SJSA1 (cell line): ENCODE measurements around the gene ABCF2. TPM values are rescaled to one million over a fixed set of nuclear protein-coding genes. Genes with fewer than 3 reads are reported as not detected.

Experiments used
- DNase-seq, 2 experiments: peaks; one replicate each; pipeline ENCODE4 v3.0.0-alpha.2; 2015 to 2020; ENCODE audit warnings: low spot score in 2 of 2, low read depth in 1 of 2
- H3K27ac ChIP-seq: fragments of 250-450 bp; sonication (Bioruptor Pico); 2 replicates; pipeline ENCODE4 v1.5.1; 2020; ENCODE audit warnings: mild to moderate bottlenecking, moderate library complexity
- H3K27me3 ChIP-seq: fragments of 250-450 bp; sonication (Bioruptor Pico); replicated peaks from 2 replicates; pipeline ENCODE4 v1.5.1; 2020; ENCODE audit warnings: mild to moderate bottlenecking, moderate library complexity
- H3K36me3 ChIP-seq: fragments of 250-450 bp; sonication (Bioruptor Pico); 2 replicates; pipeline ENCODE4 v1.5.1; 2020; ENCODE audit warnings: mild to moderate bottlenecking
- H3K4me1 ChIP-seq: fragments of 250-450 bp; sonication (Bioruptor Pico); replicated peaks from 2 replicates; pipeline ENCODE4 v1.6.1; 2021; ENCODE audit warnings: mild to moderate bottlenecking
- H3K4me3 ChIP-seq: fragments of 250-450 bp; sonication (Bioruptor Pico); 2 replicates; pipeline ENCODE4 v1.5.1; 2020; ENCODE audit warnings: mild to moderate bottlenecking
- H3K9me3 ChIP-seq: fragments of 250-450 bp; sonication (Bioruptor Pico); replicated peaks from 2 replicates; pipeline ENCODE4 v1.5.1; 2020; ENCODE audit warnings: mild to moderate bottlenecking
- total RNA-seq: library from RNA; depleted of rRNA; stranded (reverse); fragments of >200 nt; shearing (Covaris generic); gene quantifications from 2 replicates; pipeline ENCODE4 v1.2.3, GENCODE V29; 2014

The ABCF2 gene
- total RNA-seq, 1 experiment from 2014 or later: 72.6 TPM

DNA sequence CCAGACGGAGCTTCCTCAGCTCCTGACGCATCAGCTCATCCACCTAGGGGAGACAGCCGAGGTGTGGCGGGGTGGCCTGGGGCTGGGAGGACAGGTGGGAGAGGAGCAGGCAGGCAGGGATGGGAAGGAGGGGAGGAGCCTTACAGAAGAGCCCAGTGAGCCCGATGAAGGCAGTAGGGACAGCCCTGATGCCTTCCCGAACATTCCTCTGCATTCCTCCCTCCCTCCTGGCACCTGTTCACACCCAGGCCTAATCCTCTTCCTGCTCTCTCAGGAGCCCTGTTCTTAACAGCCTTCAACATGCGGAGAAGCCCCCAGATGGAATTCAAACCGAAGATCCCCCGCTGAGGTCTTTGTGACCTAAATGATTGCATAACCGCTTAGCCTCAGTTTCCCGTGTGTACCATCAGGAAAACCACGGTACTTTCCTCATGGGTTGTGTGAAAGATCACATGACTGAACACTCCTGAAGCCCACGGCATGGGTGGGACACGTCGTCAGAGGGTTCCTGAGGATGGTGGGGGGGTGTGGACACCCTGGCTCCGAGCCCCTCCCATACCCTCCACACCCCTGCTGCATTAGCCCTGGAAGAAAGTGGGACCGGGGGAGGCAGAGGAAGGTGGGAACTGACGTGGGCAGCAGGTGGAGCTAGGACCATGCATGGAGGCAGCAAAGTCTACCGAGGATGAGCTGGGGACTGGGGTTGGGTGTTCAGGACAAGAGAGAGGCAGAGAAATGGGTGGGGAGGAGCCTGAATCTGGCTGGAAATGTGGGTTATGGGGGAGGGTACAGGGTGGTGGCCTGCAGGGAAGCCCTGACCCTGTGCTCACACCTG lies 31.2 kb downstream of the ABCF2 start:
- no peak overlapping the region for H3K4me3 ChIP-seq
- no peak for DNase-seq
- H3K27ac ChIP-seq: no peak overlapping the region
- peaks cover 44% of the 10 kb centered on the region for H3K27me3 ChIP-seq
- no peaks in the 10 kb centered on the region for H3K36me3 ChIP-seq
- no peaks in the 10 kb centered on the region for H3K9me3 ChIP-seq
- no peaks in the 10 kb centered on the region for H3K4me1 ChIP-seq

- Histone ChIP-seq H3K4me3 (no peak overlapping the region), H3K27me3 (peaks cover 55% of the 10 kb centered on the region), H3K9me3 (no peaks in the 10 kb centered on the region), H3K27ac (no peak overlapping the region), H3K4me1 (no peaks in the 10 kb centered on the region), H3K36me3 (no peaks in the 10 kb centered on the region)
- DNase-seq: no peak
These were observed 32.8 kb downstream of the ABCF2 start for GRCh38 chr7:151194188-151194587.

GRCh38 chr7:151193203-151193978 lies 33.6 kb downstream of the ABCF2 start:
- Histone ChIP-seq H3K27me3 (peaks cover 59% of the 10 kb centered on the region), H3K36me3 (no peaks in the 10 kb centered on the region), H3K9me3 (no peaks in the 10 kb centered on the region), H3K4me3 (no peak overlapping the region), H3K27ac (no peak overlapping the region), H3K4me1 (no peaks in the 10 kb centered on the region)
- no peak for DNase-seq

DNA sequence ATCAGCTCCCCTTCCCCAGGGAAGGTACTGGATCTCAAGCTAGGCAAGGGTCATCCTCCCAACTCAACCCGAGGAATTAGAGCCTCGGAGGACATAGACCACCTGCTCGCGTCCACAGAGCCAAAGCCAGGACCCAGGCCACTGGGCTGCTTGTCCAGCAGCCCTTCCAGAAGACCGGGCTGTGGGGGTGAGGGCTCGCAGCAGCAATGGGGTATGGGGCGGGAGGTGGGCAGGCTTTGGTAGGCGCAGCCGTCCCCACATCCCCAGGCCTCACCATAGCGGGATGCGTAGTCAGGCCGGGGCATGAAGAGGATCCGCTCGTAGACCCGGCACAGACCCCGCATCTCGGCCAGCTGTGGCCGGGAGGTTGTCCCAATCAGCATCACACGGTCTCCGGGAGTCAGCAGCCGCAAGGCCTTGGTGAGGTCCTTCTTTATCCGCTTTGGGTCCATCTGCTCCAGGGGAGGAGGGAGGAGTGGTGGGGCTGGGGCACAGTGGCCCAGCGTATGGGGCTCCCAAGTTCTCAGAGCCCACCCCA lies 34.9 kb downstream of the ABCF2 start:
- Histone ChIP-seq H3K27ac (no peak overlapping the region), H3K36me3 (no peaks in the 10 kb centered on the region), H3K4me1 (no peaks in the 10 kb centered on the region), H3K27me3 (peaks cover 54% of the 10 kb centered on the region), H3K4me3 (no peak overlapping the region), H3K9me3 (no peaks in the 10 kb centered on the region)
- DNase-seq: no peak

- no peak for DNase-seq
- Histone ChIP-seq H3K27ac (no peak overlapping the region), H3K4me1 (no peaks in the 10 kb centered on the region), H3K36me3 (no peaks in the 10 kb centered on the region), H3K27me3 (peaks cover 49% of the 10 kb centered on the region), H3K9me3 (no peaks in the 10 kb centered on the region), H3K4me3 (no peak overlapping the region)
These were observed 35.5 kb downstream of the ABCF2 start for GRCh38 chr7:151191544-151191943.

DNA sequence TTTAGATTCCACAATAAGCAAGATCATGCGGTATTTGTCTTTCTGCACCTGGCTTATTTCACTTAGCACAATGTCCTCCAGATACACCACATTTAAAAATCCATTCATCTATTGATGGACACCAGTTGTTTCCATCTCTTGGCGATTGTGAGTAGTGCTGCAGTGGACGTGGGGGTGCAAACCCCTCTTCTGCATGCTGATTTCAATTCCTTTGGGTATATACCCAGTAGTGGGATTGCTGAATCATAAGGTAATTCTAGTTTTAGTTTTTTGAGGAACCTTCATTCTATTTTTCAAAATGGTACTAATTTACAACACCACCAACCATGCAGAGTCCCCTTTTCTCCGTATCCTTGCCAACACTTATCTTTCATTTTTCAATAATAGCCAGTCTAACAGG lies 38.0 kb downstream of the ABCF2 start:
- no peaks in the 10 kb centered on the region for H3K36me3 ChIP-seq
- H3K4me1 ChIP-seq: no peaks in the 10 kb centered on the region
- no peak overlapping the region for H3K4me3 ChIP-seq
- H3K27me3 ChIP-seq: peaks cover 30% of the 10 kb centered on the region
- no peaks in the 10 kb centered on the region for H3K9me3 ChIP-seq
- no peak overlapping the region for H3K27ac ChIP-seq
- no peak for DNase-seq

DNA sequence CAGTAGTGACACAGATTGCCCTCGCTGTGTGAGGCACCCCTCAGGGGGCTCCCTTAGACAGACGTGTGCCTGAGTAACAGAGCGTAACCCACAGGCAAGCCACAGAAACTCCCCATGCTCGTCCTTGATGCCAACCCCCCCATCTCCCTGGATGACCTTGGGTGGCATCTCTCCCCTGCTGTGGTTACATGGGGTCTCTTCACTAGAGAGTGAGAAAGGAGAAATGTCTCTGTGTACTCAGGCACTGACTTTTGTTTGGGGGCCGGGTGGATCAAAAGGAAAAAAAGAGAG lies 38.8 kb downstream of the ABCF2 start:
- Histone ChIP-seq H3K4me1 (no peaks in the 10 kb centered on the region), H3K27ac (no peak overlapping the region), H3K36me3 (no peaks in the 10 kb centered on the region), H3K9me3 (no peaks in the 10 kb centered on the region), H3K27me3 (peaks cover 34% of the 10 kb centered on the region), H3K4me3 (no peak overlapping the region)
- DNase-seq: no peak

DNA sequence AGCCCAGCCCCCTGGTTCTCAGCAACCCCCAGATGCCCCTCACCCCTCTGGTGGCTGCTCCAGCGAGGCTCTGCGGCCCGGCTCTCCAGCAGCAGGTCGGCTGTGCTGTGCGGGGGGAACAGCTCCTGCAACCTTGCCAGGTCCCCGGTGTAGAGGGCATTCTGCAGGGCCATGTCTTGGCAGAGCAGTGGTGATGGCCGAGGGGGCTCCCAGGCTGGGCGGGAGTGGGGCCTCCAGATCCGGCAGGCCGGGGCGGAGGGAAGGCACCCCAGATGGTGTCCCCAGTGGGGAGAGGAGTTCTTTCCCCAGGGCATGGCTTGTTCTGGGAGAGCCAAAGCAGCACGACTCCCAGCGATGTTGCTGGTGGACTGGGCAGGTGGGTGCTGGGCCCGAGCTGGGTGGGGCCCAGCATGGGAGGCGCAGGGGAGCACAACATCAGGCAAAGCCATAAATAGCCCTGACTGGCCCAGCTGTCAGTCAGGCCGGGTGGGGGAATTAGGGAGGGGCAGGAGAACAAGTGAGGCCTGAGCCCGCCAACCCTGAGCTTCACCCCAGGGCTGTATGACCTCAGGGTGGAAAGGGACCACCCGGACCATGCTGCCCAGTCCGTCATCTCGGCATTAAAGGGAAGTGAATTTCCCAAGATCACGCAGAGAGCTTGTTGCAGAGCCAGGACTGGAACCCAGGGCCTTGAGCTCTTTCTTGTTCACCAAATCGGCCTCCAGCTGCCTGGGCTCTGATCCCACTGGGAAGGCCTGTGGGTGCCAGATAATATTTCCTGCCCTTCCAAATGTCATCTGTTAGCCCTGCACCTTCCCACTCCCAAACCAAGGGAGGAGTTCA lies 39.4 kb downstream of the ABCF2 start:
- H3K4me3 ChIP-seq: no peak overlapping the region
- no peaks in the 10 kb centered on the region for H3K9me3 ChIP-seq
- H3K4me1 ChIP-seq: no peaks in the 10 kb centered on the region
- DNase-seq: no peak
- no peaks in the 10 kb centered on the region for H3K36me3 ChIP-seq
- H3K27ac ChIP-seq: no peak overlapping the region
- peaks cover 34% of the 10 kb centered on the region for H3K27me3 ChIP-seq

DNA sequence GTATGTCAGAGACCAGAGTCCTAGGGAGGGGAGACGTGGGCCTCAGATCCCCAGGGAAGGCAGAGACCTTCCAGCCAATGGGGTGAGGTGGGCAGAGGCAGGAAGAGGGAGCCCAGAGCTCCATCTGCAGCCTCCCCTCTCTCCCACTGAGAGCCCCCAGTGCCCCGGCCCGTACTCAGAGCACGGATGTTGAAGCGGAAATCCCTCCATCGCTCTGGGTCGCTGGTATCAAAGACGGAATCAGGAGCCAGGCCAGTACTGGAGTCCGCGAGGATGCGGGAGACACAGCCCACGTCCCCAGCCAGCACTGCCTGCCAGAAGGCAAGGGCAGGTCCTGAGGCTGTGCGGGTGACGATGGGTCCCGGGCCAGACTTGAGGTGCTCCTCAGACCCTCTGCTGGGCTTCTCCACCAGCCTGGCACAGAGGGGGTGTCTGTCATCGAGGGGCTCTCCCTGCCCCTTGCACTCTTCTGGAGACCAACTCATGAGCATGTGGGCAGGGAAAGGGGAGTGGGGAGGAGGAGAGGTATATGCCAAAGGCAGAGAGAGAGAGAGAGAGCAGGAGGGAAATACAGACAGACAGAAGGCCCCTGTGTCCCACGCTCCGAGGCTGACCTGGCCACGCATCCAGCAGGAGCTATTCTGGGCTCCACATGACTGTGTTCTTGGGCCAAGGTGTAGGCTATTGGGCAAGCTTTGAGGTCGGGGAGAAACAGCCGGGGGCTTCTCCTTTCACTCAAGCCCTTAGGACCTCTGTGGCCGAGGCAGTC lies 40.2 kb downstream of the ABCF2 start, which contains the start of gene ASB10:
Gene ASB10, minus strand, starts transcription at position 611 of the 769 bp plus-strand sequence. Its CDS starts 120 bp downstream, at position 491.
- Histone ChIP-seq H3K27me3 (peaks cover 36% of the 10 kb centered on the region), H3K4me3 (no peak within 1 kb of the TSS), H3K9me3 (no peaks in the 10 kb centered on the region), H3K36me3 (no peaks in the 10 kb centered on the region), H3K4me1 (no peaks in the 10 kb centered on the region), H3K27ac (no peak within 1 kb of the TSS)
- DNase-seq: no peak

DNA sequence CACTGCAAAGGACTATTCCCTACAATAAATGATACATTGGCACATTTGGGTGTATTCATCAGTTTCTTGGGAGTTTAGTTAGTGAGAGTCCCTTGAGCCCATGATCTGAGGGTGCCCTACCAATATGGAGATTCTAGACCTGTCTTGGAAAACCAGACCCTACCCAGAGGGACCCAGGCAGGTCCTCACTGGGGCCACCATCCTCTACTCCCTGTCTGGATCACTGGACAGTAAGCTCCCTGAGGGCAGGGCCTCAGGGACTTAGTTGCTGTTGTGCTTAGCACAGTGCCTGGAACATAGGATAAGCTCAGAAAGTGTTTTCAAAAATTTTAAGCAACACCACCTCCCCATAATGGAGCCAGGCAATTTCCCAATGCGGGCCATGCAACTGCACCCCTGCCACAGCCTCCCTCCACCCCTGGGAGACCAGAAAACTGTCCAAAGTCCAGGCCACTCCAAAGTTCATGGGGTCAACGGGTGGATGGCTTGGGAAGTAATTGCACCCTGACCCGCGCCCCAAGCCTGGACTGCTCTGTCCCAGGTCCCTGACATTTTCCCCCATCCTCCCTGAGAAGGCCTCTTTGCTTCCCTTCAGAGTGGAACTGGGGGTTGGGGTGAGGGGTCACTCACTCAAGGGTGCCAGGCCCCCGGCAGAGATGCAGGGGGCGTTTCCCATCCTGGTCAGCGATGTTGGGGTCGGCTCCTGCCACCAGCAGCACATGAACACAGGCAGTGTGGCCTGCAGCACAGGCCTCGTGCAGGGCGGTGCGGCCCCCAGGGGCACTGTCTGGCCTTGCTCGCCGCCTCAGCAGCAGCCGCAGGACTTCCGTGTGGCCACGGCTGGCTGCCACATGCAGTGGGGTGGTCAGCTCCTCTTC lies 41.0 kb downstream of the ABCF2 start:
- no peak overlapping the region for H3K27ac ChIP-seq
- no peak overlapping the region for H3K4me3 ChIP-seq
- H3K27me3 ChIP-seq: peaks cover 36% of the 10 kb centered on the region
- no peaks in the 10 kb centered on the region for H3K9me3 ChIP-seq
- no peaks in the 10 kb centered on the region for H3K36me3 ChIP-seq
- H3K4me1 ChIP-seq: no peaks in the 10 kb centered on the region
- no peak for DNase-seq

DNA sequence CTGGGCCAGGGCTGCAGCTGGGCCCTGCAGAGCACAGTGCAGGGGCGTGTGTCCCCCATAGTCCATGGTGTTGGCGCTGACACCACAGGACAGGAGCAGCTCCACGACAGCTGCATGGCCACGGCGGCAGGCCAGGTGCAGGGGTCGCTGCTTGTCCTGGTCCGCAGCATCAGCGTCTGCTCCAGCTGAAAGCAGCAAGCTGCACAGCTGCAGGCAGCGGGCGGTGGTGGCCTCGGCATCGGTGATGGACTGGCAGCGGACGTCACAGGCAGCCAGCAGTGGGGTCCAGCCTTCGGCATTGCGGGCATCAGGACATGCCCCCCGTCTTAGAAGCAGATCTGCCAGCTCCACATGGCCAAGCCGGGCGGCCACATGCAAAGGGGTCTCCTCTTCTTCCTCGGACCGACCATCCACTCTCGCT lies 46.0 kb downstream of the ABCF2 start:
- Histone ChIP-seq H3K4me3 (no peak overlapping the region), H3K9me3 (no peaks in the 10 kb centered on the region), H3K36me3 (no peaks in the 10 kb centered on the region), H3K27ac (no peak overlapping the region), H3K4me1 (no peaks in the 10 kb centered on the region), H3K27me3 (peaks cover 54% of the 10 kb centered on the region)
- peak in 1 of 2 experiments; percentile 43 for DNase-seq

DNA sequence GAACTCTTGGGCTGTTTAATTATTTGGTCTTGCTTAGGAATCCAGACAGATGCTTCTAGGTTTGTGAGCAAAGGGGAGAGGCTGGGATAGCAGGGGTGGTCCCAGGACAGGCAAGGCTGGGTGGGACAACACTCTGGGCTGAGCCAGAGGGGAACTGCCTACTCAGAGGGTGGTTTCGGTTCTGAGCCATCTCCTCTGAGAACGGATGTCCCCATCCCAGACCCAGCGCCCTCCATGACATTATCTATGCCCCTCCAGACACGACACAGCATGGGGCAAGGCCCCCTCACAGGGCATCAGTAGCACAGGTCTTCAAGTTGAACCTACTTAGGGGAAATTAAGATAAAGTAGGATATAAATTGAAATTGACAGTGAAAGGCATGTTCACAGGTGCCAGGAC lies 47.1 kb downstream of the ABCF2 start:
- H3K27ac ChIP-seq: no peak overlapping the region
- DNase-seq: no peak
- H3K9me3 ChIP-seq: no peaks in the 10 kb centered on the region
- H3K27me3 ChIP-seq: peaks cover 54% of the 10 kb centered on the region
- no peaks in the 10 kb centered on the region for H3K36me3 ChIP-seq
- H3K4me3 ChIP-seq: no peak overlapping the region
- H3K4me1 ChIP-seq: no peaks in the 10 kb centered on the region
